GF-D8 (cell line): ENCODE results near the gene PRRC2A.
"Not testable (repeated sequence)": the region's sequence is repeated elsewhere in the genome, so short reads cannot be mapped to it uniquely, and the experiment has no call there.

Experiments
- DNase-seq: peaks from one replicate; lab custom pipeline; 2025; lab: John Stamatoyannopoulos, UW

PRRC2A gene

DNA sequence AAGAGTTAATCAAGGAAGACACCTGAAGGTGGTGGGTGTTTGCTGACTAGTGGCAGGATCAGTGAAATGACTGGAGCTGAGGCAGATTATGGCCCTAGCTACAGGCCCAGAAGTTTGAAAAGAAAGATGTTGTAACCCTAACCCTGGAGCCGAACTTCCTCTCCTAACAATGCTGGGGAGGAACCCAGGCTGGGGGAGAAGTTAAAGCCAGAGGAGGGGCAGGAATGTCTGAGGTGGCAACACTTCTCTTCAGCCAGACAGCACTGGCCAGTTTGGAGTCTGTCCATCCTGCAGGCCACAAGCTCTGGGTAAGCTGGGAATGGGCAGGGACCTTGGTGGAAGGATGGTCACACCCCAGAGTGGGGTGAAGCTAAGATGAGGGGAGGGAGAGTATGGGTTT is 34.5 kb upstream of the PRRC2A start, which contains the start of gene LST1:
Gene LST1, plus strand, starts transcription at position 270 of the 400 bp plus-strand sequence. CDS start 1,023 bp downstream, outside the sequence.
- DNase-seq: peak; percentile 91

DNA sequence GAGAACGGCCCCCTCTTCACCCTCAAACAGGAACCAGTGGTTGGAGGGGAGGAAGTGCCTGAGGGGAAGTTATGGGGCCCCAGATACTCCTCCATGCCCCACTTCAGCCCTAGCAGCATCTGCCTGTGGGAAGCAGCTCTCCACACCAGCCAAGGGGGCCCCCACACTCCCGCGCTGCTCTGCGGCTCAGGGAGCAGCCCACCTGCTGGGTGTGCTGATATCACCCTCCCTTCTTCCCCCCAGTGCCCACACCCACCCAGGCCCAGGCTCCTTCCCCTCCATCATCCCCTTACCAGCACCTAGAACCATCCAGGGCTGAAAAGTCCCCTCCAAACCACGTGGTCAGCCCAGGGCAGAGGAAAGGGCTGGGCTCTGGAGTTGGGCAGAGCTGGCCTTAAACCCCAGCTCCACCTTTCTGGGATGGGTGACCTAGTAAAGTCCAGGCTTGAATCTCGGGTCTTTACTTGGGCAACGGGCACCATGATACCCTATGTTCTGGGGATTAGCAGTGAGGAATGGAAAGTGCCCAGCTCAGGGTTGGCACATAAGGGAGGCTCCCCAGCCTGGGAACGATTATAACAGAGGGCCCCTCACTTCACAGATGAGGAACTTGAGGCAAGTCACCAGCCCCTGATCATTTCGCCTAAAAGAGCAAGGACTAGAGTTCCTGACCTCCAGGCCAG is 33.8 kb upstream of the PRRC2A start:
- peak; percentile 94 for DNase-seq

DNA sequence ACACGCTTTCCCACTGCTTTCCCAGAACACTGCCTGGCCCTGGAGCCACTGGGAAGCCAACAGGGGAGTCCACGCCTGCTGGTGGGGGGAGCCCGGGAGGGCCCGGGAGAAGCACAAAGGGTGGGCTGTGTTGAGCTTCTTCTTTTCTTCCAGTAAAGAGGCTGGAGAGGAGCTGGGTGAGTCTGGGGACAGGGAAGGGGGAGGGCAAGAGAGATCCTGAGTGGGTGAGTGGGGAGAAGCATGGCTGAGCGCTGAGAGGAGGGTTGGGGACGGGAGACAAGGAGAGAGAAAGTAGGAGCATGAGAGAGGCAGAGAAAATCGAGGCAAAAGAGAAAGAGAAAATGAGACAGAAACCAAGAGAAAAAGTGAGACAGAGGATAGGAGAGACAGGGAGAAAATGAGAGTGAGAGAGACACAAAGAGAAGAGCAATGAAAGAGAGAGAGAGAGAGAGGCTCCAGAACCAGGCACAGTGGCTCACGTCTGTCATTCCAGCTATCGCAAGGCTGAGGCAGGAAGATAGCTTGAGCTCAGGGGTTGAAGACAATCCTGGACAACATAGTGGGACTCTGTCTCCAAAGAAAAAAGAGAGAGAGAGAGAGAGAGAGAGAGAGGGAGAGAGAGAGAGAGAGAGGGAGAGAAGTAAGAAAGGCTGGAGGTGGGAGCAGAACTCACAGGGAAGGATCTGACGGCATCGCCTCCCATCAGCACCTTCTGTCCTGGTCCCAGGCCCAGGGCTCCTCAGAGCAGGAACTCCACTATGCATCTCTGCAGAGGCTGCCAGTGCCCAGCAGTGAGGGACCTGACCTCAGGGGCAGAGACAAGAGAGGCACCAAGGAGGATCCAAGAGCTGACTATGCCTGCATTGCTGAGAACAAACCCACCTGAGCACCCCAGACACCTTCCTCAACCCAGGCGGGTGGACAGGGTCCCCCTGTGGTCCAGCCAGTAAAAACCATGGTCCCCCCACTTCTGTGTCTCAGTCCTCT is 32.4 kb upstream of the PRRC2A start:
- no peak for DNase-seq

DNA sequence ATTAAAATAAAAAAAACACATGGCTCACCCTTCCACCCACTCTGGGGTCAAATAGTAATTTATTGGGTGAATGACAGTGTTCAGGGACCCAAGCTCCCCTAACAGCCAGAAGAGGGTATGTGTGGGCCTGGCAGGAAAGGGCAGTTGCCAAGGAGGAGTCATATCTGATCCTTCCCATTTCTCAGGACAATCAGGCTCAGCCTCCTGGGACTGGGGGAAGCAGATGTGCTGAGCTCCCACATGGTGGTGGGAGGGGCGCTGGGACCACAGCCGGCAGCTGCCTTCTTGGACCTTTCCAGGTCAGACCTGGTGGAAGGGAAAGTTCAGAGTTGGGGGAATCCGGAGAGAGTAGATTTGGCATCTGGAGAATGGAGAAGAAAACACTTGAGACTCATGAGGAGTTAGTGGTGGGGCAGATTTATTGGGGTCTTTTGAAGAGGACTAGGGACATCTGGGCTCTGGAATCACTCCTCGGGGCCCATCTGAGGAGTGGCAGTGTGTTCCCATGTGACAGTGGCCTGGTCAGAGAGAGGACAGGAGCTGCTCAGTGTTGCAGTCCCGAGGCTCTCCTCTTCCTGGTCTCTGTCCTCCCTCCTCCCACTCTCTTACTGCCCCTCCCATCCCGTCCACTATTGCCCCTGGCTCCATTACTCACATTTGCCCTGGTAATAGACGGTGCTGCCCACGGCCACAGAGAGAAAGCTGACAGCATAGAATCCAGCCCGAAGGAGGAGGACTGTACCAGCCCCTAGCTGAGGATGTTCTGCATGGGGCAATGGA is 31.5 kb upstream of the PRRC2A start:
- DNase-seq: no peak

DNA sequence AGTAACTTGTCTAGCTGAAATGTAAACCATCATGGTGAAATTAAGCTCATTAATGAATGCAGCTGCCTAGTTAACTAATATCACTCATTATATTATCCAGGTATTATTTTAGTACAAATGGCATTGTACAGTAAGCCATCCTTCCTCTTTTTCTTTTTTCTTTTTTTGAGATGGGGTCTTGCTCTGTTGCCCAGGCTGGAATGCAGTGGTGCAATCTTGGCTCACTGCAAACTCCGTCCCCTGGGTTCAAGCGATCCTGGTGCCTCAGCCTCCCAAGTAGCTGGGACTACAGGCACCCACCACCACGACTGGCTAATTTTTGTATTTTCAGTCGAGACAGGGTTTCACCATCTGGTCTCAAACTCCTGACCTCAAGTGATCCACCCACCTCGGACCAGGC is 29.8 kb upstream of the PRRC2A start:
- not testable (repeated sequence) for DNase-seq

DNA sequence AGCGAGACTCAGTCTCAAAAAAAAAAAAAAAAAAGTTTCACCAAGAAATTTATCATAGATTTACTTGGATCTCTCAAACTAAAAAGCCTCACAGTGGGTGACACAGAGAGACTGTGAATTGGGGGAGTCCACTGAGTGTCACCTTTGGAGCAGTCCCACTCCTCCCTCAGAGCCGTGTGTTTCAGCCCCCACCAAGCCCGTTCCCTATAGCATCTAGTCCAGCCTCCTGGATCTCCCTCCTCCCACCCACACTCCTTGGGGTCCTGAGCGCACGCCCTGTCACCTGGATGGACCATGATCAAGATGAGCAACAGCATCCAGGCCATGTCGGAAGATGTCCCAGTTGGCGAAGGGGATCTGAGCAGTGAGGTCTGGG is 28.1 kb upstream of the PRRC2A start:
- no peak for DNase-seq

DNA sequence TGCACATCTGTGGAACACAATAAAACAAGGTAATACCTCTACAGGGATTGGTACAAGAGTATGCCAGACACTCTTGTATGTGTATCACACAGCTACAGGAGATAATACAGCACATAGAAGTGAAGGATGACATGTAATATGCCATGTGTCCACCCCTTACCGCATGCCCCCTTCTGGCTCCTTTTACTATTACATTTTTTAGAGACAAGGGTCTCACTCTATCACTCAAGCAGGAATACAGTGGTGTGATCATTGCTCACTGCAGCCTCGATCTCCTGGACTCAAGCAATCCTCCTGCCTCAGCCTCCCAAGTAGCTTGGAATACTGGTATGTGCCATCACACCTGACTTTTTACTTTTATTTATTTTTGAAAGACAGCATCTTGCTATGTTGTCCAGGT is 23.5 kb upstream of the PRRC2A start:
- DNase-seq: peak; percentile 45

DNA sequence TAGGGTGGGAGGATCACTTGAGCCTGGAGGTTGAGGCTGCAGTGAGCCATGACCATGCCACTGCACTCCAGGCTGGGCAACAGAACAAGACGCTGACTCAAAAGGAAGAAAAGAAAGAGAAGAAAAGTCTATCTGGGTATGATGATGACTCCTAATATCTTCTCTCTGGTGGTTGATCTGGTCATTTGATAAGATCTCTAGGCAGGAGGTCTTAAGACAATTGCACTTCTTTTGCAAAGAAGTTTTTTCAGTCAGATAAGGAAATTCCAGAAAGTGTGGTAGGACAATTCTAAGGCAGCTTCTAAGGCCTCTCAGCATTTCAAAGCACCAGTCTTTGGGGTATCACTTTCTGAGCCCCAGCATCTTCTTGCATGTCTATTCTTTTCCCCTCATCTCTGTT is 13.2 kb upstream of the PRRC2A start:
- no peak for DNase-seq

DNA sequence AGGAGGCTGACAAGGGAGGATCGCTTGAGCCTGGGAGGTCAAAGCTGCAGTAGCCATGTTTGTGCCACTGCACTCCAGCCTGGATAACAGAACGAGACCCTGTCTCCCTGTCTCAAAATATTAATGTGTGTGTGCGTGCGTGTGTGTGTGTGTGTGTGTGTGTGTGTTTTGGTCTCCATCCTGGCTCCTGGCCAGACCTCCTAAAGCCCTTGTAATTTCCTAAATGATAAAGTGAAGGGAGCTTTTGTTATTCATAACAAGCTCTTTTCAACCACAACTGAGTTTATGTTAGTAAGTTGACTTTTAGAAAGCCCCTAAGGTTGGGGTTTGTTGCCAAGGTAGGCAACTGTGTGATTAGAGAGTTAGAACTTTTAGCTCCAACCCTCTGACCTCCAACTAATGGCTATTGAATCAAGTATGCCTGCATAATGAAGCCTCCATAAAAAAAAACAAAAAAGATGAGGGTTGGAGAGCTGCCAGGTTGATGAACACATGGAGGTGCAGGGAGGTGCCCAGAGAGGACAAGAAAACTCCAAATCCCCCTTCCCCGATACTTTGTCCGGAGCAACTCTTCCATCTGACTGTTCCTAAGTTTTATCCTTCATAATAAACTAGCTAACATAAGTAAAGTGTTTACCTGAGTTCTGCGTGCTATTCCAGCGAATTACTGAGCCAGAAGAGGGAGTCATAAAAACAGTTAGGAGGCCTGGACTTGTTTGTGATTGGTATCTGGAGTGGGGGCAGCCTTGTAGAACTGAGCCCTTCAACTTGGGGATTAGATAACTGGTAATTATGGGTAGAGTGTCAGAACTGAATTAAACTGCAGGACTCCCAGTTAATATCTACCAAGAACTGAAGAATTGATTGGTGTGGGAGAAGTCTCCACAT is 10.8 kb upstream of the PRRC2A start:
- DNase-seq: no peak

DNA sequence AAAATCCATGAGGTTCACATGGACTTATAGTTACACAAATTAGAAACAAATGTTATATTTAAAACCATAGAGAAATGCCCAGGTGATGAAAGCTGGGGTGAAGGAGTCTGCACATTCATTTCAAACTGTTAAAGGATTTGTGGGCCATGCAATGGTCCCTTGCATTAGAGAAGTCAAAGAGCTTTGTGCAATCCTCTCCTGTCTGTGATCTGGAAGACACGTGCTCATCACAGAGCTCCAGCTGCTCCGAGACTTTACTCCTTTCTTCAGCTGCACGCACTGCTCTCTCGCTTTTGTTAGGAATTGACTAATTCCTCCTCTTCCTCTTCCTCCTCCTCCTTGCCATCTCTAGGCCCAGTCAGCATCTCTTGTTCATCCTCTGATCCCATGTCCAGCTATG is 9.5 kb upstream of the PRRC2A start:
- DNase-seq: no peak

DNA sequence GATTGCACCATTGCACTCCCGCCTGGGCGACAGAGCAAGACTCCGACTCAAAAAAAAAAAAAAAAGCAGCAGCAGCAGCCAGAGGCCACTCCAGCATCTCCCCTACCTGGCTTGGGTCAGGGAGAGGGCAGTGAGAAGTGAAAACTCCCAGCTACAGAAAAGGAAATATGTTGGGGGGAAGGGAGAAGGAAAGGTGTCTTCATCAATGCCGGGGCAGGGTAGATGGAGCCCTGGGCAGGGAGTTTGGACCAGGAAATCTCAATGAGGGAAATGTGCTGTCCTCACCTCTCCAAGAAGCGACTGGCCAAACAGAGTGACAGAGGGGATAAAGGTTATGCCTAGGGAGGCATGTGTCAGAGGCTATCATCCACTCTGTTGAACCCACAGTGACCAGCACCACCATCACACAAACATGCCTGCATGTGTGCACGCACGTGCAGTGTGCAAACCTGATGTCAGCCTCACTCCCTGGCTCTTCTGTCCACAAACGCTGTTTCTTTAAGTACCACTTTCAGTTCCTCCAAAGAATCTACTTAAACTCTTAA is 6.4 kb upstream of the PRRC2A start:
- peak; percentile 24 for DNase-seq

DNA sequence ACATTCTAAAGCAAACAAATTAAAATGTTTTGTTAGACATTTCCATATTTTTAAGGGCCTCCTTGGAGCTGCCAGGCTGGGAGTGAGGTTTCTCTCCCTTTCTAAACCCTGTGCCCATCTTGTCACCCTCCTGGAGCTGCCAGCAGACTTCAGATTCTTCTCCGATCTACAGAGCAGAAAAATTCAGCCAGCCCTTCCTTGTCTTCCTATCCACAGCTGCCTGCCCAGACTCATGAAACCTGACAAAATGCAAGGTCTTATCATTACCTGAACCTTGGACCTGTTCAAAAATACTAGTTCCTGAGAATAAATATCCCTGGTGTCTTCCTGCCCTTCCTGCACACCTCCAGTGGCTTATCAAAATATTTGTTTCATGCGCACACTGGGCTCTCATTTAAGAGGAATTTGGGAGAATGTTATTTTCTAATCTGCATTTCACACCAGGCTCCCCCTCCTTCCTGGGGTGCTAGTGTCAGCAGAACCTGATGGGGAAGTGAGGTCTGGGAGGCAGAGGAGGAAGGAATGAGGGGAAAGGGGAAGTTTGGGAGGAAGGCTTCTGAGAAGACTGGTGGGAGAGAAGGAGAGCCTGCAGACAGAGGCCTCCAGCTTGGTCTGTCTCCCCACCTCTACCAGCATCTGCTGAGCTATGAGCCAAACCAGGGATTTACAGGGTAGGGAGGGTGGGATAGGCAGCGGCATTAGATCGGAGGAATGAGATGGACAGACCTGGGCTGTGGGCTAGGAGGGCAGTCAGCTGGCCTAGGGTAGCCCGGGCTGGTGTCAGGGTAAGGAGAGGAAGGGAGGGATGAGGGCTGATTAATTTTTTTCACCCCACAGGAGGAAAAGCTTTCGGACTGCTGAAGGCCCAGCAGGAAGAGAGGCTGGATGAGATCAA is 5.6 kb upstream of the PRRC2A start, which contains the start of gene AIF1:
Gene AIF1, plus strand, starts transcription at position 551 of the 895 bp plus-strand sequence. Its CDS starts 96 bp downstream, at position 647.
- peak; percentile 51 for DNase-seq

DNA sequence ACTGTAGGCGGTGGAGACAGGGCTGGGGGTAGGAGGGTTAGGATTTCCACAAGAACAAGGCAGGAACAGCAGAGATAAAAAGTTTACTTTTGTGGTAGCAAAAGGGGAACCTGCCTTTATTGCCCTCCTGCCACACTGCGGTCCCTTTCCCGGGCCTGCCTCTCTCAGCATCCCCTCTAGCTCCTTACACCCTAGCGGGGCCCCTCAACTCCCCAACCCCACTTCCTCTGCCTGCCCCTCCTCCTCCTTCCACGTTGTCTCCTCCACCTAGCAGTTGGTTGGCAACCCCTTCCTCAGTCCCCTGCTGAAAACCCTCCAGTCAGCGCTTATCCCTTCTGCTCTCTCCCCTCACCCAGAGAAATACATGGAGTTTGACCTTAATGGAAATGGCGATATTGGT is 4.8 kb upstream of the PRRC2A start:
- DNase-seq: peak; percentile 90

DNA sequence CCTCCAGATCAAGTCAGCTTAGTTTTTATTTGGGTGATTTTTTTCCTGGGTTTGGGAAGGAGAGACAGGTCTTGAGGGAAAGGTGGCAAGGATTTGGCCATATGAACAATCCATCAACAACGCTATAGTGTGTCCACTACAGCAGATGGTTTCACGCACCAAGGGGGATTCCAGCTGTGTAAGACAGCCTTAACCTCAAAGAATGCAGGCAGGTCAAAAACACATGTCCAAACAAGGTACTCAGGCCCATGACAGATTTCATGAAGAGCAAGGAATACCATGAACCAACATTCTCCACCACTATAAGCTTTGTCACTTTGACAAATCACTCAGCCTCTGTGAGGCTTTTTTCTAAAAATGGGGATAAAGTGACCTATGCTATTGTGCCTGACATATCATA is 3.5 kb upstream of the PRRC2A start:
- DNase-seq: no peak

DNA sequence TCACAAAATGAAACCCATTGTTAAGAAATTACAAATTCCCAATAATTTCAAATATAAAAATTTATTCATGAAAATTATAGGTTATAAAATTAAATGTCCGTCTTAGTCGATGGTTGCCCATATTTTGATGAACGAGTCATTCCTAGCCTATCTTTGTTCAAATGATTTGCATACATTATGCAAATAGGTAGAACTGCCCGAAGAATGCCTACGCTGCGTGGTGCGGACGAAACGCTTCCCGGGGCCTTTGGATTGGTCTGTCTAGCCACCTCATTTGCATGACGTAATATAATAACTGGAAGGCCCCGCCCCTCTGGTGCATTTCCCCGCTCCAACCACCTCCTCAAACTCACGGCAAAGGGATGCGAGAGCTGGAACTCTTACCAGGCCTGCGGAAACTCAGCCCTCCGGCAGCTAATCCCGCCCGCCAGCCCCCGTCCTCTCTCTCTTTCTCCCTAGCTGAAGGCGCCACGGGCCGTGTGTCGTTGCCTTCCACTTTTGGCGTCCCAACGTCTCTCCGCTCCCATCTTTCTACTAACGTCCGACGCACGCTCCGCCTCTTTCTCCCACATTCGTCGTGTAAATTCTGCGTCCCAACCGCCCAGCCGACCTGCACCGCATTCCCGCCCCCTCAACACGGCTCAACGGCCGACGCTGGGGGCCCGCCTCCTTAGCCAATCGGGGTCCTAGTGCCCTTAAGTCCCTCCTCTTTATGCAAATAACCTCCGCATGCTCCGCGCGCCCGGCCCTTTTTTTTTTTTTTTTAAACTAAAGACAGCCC is 520 bp upstream of the PRRC2A start:
- DNase-seq: peak; percentile 99

DNA sequence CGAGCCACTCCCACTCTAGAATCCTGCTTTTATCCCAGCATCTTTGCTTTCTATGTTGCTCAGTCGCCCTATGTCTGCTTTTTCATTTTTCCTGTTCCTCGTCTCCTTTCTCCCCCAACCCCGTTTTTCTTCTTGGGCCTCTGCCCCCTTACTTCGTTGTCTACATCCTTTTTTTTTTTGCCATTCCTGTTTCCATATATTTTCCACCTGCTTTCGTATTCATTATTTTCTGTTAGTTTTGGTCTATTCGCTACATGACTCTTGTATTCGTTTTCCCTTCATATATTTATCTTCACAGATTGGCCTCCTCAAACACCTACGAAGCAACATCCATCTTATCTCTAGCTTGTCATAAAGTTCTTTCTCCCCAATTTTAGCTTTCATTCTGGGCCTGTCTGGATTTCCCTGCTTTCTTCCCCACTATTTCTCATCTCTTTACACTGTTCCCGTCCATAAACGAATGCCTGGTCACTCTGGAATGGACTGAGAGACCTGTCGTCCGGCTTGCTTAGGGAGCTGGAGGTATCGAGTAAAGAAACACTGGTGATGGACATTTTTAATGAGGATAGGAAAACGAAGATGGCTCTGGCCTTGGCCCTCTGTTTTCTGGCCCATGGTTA is 915 bp downstream of the PRRC2A start:
- DNase-seq: no peak

DNA sequence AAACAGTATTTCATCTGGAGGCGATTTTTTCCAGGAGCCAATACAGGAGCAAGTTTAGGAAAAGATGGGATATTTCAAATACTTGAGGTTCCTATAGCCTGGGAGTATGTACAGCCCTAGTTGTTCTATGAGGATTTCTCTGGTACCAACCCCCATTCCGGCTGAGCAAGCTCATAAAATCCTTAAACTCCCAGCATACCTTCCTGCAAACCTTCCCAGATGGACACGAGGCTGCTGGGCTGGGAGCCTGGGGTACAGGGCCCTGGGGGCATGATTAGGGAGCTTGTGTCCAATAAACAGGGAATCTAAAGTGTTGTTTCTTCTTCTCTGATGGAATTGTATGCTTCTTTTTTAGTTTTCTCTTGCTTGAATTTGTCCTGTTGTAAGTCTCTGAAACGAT is 1.5 kb downstream of the PRRC2A start:
- no peak for DNase-seq

DNA sequence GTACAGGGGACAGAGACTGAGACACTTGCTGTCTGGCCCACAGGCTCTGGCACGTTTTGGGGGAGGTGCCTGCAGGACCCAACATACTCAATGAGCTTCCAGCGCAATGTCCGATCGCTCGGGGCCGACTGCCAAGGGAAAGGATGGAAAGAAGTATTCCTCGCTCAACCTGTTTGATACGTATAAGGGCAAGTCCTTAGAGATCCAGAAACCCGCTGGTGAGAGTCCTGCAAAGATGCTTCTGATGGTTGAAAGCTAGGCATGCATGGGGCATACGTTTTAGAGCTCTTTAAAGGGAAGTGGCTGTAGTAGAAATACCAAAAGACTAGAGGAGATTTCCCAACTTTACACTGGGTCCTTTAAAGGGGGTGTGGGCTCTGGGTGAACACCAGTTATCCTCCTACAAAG is 2.2 kb downstream of the PRRC2A start:
- DNase-seq: peak; percentile 18

DNA sequence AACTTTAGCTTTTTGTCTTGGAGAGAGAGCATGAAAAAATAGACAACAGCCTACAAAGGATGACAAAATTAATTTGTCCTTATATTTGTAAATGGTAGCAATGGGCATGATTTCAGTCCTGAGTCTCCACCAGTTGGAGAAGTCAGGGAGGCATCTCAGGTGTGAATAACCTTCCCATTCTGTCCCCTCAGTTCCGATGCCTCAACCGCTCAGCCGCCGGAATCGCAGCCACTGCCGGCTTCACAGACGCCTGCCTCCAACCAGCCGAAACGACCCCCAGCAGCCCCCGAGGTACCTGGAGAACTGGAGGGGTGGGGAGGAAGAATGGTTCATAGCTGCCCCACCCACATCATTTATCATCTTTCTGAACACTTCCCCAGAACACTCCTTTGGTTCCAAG is 3.6 kb downstream of the PRRC2A start:
- no peak for DNase-seq
